NB4 (cell line): ENCODE results near the gene SEMA3F.
A peak's percentile ranks its signal among the peaks of the same experiment; 100 is the strongest.

Source experiments
- DNase-seq: peaks from one replicate; pipeline ENCODE4 v3.0.0; 2010; ENCODE audit warnings: low read depth
- H3K4me3 ChIP-seq: one replicate; pipeline ENCODE4 v1.5.1; 2011; ENCODE audit warnings: mild to moderate bottlenecking, low read depth, low read length, moderate library complexity
- MAX ChIP-seq: IDR thresholded peaks from 2 replicates; pipeline ENCODE4 v1.6.1; 2011; ENCODE audit warnings: low read depth, low read length
- MYC ChIP-seq: IDR thresholded peaks from 2 replicates; pipeline ENCODE4 v1.6.1; 2011; ENCODE audit warnings: low read depth, low read length
- POLR2A ChIP-seq: IDR thresholded peaks from 2 replicates; pipeline ENCODE4 v1.6.1; 2011; ENCODE audit warnings: mild to moderate bottlenecking; ENCODE audit not compliant: insufficient read length; ENCODE audit errors: extremely low read depth
- TF ChIP-seq, protein P1 (sequence below): IDR thresholded peaks from one replicate; pipeline ENCODE4 v1.5.1; 2012; ENCODE audit warnings: low read depth, low read length

SEMA3F gene

GRCh38 chr3:50237754-50238548, 82.8 kb downstream of the SEMA3F start:
- peak overlapping the region; percentile 78 for H3K4me3 ChIP-seq
- peak; percentile 93 for DNase-seq
- TF ChIP-seq POLR2A (peak; percentile 33), MAX (peak; percentile 49), MYC (0 out of 2 replicates have a peak, but pooled peaks have one; percentile 3)
- TF ChIP-seq, protein P1, sequence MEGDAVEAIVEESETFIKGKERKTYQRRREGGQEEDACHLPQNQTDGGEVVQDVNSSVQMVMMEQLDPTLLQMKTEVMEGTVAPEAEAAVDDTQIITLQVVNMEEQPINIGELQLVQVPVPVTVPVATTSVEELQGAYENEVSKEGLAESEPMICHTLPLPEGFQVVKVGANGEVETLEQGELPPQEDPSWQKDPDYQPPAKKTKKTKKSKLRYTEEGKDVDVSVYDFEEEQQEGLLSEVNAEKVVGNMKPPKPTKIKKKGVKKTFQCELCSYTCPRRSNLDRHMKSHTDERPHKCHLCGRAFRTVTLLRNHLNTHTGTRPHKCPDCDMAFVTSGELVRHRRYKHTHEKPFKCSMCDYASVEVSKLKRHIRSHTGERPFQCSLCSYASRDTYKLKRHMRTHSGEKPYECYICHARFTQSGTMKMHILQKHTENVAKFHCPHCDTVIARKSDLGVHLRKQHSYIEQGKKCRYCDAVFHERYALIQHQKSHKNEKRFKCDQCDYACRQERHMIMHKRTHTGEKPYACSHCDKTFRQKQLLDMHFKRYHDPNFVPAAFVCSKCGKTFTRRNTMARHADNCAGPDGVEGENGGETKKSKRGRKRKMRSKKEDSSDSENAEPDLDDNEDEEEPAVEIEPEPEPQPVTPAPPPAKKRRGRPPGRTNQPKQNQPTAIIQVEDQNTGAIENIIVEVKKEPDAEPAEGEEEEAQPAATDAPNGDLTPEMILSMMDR = no peak

- peak overlapping the region; percentile 78 for H3K4me3 ChIP-seq
- no peak for TF ChIP-seq MYC
- no peak for TF ChIP-seq POLR2A
- TF ChIP-seq, protein P1 = no peak
- TF ChIP-seq MAX = no peak
- DNase-seq = no peak
Measured at GRCh38 chr3:50238549-50239026, 83.5 kb downstream of the SEMA3F start.
